Sigmoid colon (tissue), 7 donors: ENCODE results near the gene SIX2. TPM values are rescaled to one million over a fixed set of nuclear protein-coding genes. Genes with fewer than 3 reads are reported as not detected.

Source experiments
- DNase-seq: peaks from one replicate; pipeline ENCODE4 v3.0.0-alpha.2; 2019
- H3K27ac ChIP-seq, 4 donors: fragments of 200-600 bp; sonication (generic); one replicate each; pipeline ENCODE4 v1.5.1; 2016 to 2019; ENCODE audit warnings: mild to moderate bottlenecking in 1 of 4
- H3K27me3 ChIP-seq, 3 donors: fragments of 200-600 bp; sonication (generic); one replicate each; pipeline ENCODE4 v1.5.1; 2019; ENCODE audit warnings: mild to moderate bottlenecking in 1 of 3
- H3K36me3 ChIP-seq, 4 donors: fragments of 200-600 bp; sonication (generic); one replicate each; pipeline ENCODE4 v1.5.1; 2016 to 2019
- H3K4me1 ChIP-seq, 4 donors: fragments of 200-600 bp; sonication (generic); one replicate each; pipeline ENCODE4 v1.5.1; 2017 to 2019
- H3K4me3 ChIP-seq, 4 donors: fragments of 200-600 bp; sonication (generic); one replicate each; pipeline ENCODE4 v1.5.1; 2017 to 2019; ENCODE audit warnings: mild to moderate bottlenecking in 2 of 4, moderate library complexity in 1 of 4
- H3K9me3 ChIP-seq, 4 donors: fragments of 200-600 bp in 3 of 4; sonication (generic) in 3 of 4; one replicate each; pipeline versions ENCODE4 v1.5.1 to v1.6.1; 2013 to 2019
- CTCF ChIP-seq, 4 experiments: fragments of 450-650 bp in 3 of 4; fragments of 200-600 bp in 1 of 4; IDR thresholded peaks; one replicate each; pipeline ENCODE4 v1.5.1; 2016 to 2019; ENCODE audit warnings: antibody characterized with exemption in 4 of 4, mild to moderate bottlenecking in 3 of 4, moderate library complexity in 2 of 4
- EP300 ChIP-seq, 4 donors: sonication (generic); formaldehyde crosslinking; IDR thresholded peaks; one replicate each; pipeline ENCODE4 v1.6.1; 2017; ENCODE audit warnings: antibody characterized with exemption in 4 of 4
- POLR2A ChIP-seq, 2 donors: fragments of 450-650 bp; IDR thresholded peaks; one replicate each; pipeline ENCODE4 v1.6.1; 2016; ENCODE audit warnings: antibody characterized with exemption in 2 of 2, mild to moderate bottlenecking in 2 of 2, moderate library complexity in 2 of 2
- POLR2AphosphoS5 ChIP-seq, 4 donors: sonication (generic); formaldehyde crosslinking; IDR thresholded peaks; one replicate each; pipeline ENCODE4 v1.6.1; 2017; ENCODE audit warnings: antibody characterized with exemption in 4 of 4
- WGBS, 2 donors: extraction: QIAGEN DNeasy Blood & Tissue Kit; methylation state at CpG; one replicate each; pipeline ENCODE4 v1.1.7; 2013; 5-methylcytosine and 5-hydroxymethylcytosine counted together
- intact Hi-C: fragments of 100-400 bp; cut with DNase I; formaldehyde crosslinking; loops from one replicate; pipeline ENCODE4 v1.15.1; 2023
- polyA plus RNA-seq, 3 donors: library from polyadenylated mRNA; stranded (reverse); fragments of 200-250 nt; gene quantifications; one replicate each; pipeline ENCODE4 v1.2.3, GENCODE V29; 2013
- total RNA-seq, 4 donors: library from RNA; depleted of rRNA; stranded (reverse); fragments of >200 nt; gene quantifications; one replicate each; pipeline ENCODE4 v1.1.0, GENCODE V29; 2016
- donor health status: healthy with polysubstance abuse.
- donor health status: Bipolar disorder and iron deficiency.
- donor health status: healthy.

SIX2 gene
- total and polyA plus RNA-seq, 7 donors: 0.03 to 1.7 TPM; not detected in 5

GRCh38 chr2:44962176-44962695 is 47.0 kb downstream of the SIX2 start:
- Histone ChIP-seq H3K4me3 (no peak overlapping the region), H3K27me3 (peaks cover 0 to 45% (median 9%) of the 10 kb centered on the region in 3 donors), H3K36me3 (no peaks in the 10 kb centered on the region), H3K9me3 (no peaks in the 10 kb centered on the region), H3K4me1 (no peaks in the 10 kb centered on the region), H3K27ac (no peak overlapping the region)
- intact Hi-C loops: no loop called here
- DNase-seq: no peak
- WGBS, 2 donors: 88 to 92% methylated on average over 5 of the region's 5 CpGs
- TF ChIP-seq POLR2AphosphoS5 (IDR thresholded peaks at IDR 0.05) (no peak), EP300 (IDR thresholded peaks at IDR 0.05) (no peak), CTCF (IDR thresholded peaks at IDR 0.05) (no peak), POLR2A (IDR thresholded peaks at IDR 0.05) (no peak)

DNA sequence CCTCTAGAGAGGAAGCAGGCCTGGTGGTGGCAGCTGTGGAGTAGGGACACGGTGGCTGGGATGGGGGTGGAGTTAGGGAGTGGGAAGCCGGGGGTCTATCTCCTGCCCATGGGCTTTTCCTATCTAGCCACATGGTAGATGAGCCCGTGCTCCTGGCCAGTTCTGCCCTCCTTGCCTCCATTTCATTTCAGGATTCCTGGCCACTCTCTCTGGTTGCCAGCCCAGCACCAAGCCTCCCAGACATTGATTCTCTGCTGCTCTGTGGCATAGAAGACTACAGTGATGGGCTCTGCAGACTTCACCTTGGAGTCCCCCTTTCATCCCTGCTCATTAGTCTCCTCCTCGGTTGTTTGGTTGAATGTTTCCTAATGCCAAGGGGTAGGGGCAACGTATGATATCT is 48.4 kb downstream of the SIX2 start:
- H3K4me3 ChIP-seq: no peak overlapping the region
- peaks cover 0 to 3% (median under 1%) of the 10 kb centered on the region in 4 donors for H3K4me1 ChIP-seq
- intact Hi-C loops: no loop called here
- TF ChIP-seq EP300 (IDR thresholded peaks at IDR 0.05): no peak
- no peak for TF ChIP-seq CTCF (IDR thresholded peaks at IDR 0.05)
- no peak for TF ChIP-seq POLR2AphosphoS5 (IDR thresholded peaks at IDR 0.05)
- no peak for TF ChIP-seq POLR2A (IDR thresholded peaks at IDR 0.05)
- WGBS, 2 donors: 87 to 88% methylated on average over 5 of the region's 5 CpGs
- no peaks in the 10 kb centered on the region for H3K36me3 ChIP-seq
- H3K27ac ChIP-seq: no peak overlapping the region
- DNase-seq: no peak
- no peaks in the 10 kb centered on the region for H3K9me3 ChIP-seq
- H3K27me3 ChIP-seq: peaks cover 0 to 52% (median 9%) of the 10 kb centered on the region in 3 donors

DNA sequence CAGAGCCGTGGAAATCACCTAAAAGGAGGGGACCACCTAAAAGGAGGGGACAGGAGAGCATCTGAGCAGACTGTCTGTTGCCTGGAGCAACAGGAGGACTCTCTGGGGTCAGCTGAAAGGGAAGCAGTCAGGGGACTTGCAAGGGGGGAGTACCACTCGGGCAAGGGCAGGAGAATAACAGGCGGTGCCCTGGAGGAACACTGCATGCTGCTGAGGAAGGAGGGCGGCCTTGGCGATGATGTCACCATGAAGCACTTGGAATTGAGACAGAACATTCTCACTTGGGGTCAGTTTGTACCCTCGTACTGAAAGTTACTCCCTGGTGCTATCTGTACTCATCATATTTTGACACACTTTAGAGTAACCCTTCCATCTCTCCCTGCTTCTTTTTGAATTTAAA is 49.4 kb downstream of the SIX2 start:
- H3K36me3 ChIP-seq: no peaks in the 10 kb centered on the region
- no peak for TF ChIP-seq POLR2A (IDR thresholded peaks at IDR 0.05)
- no peak for TF ChIP-seq EP300 (IDR thresholded peaks at IDR 0.05)
- no peak for TF ChIP-seq POLR2AphosphoS5 (IDR thresholded peaks at IDR 0.05)
- no peak for TF ChIP-seq CTCF (IDR thresholded peaks at IDR 0.05)
- peaks cover 0 to 13% (median 9%) of the 10 kb centered on the region in 4 donors for H3K4me1 ChIP-seq
- H3K27ac ChIP-seq: no peak overlapping the region
- 77 to 79% methylated on average over 6 of the region's 6 CpGs for whole genome bisulfite sequencing, 2 donors
- H3K4me3 ChIP-seq: no peak overlapping the region
- intact Hi-C loops: loop anchor here (5.0 to 10.0 kb wide), 2 partner anchors 568 to 715 kb away; no protein-coding TSS in a partner anchor
- no peaks in the 10 kb centered on the region for H3K9me3 ChIP-seq
- DNase-seq: no peak
- H3K27me3 ChIP-seq: peaks cover 4 to 53% (median 10%) of the 10 kb centered on the region in 3 donors

DNA sequence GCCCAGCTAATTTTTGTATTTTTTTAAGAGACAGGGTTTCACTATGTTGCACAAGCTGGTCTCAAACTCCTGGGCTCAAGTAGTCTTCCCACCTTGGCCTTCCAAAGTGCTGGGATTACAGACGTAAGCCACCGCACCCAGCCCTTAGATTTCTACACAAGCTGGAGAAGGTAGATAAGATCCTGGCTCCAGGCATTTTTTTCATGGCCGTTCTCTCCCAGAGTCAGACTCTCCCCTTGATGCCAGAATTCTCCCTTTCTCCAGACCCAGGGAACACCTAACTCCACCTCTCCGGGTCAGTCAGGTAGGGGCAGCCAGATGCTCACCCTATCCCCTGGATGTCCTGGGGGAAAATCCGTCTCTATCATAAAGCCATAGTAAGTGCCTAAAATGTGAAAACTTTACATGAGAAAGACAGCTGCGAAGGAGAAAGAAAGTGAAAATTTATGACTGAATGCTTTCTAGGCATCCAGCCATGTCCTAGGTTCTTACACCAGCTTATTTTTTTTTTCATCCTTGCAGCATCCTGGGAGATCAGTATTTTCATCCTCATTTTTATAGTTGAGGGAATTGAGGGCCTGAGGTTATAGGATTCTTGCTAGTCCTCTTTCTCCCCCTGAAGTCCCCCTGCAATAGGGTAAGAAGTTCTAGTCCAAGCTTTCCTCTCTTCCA is 51.5 kb downstream of the SIX2 start:
- H3K4me3 ChIP-seq: no peak overlapping the region
- DNase-seq: no peak
- WGBS, 2 donors: 54 to 84% methylated on average over 6 of the region's 6 CpGs
- H3K27me3 ChIP-seq: peaks cover 10 to 62% (median 28%) of the 10 kb centered on the region in 3 donors
- no peak overlapping the region for H3K27ac ChIP-seq
- no peaks in the 10 kb centered on the region for H3K36me3 ChIP-seq
- no peaks in the 10 kb centered on the region for H3K9me3 ChIP-seq
- intact Hi-C loops: loop anchor here (5.0 to 10.0 kb wide), 2 partner anchors 565 to 713 kb away; no protein-coding TSS in a partner anchor
- H3K4me1 ChIP-seq: peaks cover 0 to 27% (median 21%) of the 10 kb centered on the region in 4 donors
- TF ChIP-seq CTCF (IDR thresholded peaks at IDR 0.05) (no peak), EP300 (IDR thresholded peaks at IDR 0.05) (no peak), POLR2AphosphoS5 (IDR thresholded peaks at IDR 0.05) (no peak), POLR2A (IDR thresholded peaks at IDR 0.05) (no peak)
